Cardiac septum (tissue), 1 donor: ENCODE results near the gene COL18A1. TPM values are rescaled to one million over a fixed set of nuclear protein-coding genes. Genes with fewer than 3 reads are reported as not detected.

Source experiments
- DNase-seq: peaks from one replicate; pipeline ENCODE4 v3.0.0-alpha.2; 2020; ENCODE audit warnings: low spot score
- intact Hi-C: fragments of 100-400 bp; cut with DNase I; formaldehyde crosslinking; loops from one replicate; pipeline ENCODE4 v1.14.0; 2022
- total RNA-seq: library from RNA; stranded (reverse); fragmentation: NEBNext Ultra II Directional; extraction: Animal tissue kit (Norgen Biotek cat#: 25700); gene quantifications from one replicate; pipeline ENCODE4 v1.2.1, GENCODE V29; 2021
- donor health status: DM: no; HTN: no; CAD: no.

The COL18A1 gene
- total RNA-seq, 1 donor from 2014 or later: 77.0 TPM

DNA sequence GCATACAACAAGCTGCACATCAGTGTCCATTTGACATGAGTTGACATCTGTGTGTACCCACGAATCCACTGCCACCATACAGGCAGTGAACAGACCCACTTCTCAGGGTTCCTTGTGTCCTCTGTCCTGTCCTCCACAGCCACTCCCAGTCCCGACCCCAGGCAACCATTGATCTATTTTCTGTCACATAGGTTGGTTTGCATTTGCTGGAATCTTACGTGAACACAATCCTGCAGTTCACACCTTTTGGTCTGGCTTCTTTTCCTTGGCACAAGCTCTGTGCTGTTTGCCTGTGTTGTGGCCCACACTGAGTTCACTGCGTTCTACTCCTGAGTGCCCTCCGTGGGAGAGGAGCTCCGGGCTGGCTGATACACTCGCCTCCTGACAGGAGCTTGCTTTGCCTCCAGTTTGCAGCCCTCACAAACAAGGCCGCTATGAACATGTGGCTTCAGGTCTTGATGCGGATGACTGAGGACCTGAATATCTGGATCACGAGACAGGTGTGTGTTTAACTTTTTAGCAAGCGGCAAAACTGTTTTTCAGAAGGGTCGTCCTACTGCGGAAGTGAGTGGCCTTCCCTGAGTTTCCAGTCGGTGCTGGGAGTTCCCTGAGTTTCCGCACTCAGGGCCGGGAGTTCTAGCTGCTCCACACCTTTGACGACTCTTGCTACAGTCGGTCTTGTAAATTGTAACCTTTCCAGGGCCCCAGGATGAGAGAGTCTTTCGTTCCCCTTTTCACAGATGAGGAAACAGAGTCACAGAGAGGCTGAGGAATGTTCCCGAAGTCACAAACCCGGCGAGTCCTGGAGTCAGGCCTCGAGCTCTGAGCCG, 13.0 kb upstream of the COL18A1 start:
- DNase-seq: peak; percentile 39
- intact Hi-C loops: no loop called here

DNA sequence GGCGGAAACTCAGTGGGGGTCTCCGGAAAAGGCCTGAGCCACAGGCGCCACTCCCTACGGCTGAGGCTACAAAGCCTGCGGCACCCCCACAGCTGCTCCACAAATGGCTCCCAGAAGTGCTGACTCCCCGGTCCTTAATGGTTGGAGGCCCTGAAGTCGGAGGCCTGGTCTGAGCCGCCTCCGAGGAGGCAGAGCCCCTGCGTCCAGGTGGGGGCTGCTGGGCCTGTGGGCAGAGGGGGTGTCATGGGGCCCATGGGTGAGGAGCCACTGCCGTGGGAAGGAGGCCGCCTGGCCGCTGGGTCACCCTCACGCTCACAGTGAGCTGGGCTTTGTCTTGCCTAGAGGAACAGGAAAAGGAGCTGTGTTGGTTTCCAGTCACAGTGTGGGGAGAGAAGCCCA, 12.4 kb upstream of the COL18A1 start:
- intact Hi-C loops: no loop called here

GRCh38 chr21:45393021-45393420, 11.9 kb upstream of the COL18A1 start:
- intact Hi-C loops: no loop called here

More for the DNA sequence above, 12.4 kb upstream of the COL18A1 start:
- peak; percentile 47 for DNase-seq

DNA sequence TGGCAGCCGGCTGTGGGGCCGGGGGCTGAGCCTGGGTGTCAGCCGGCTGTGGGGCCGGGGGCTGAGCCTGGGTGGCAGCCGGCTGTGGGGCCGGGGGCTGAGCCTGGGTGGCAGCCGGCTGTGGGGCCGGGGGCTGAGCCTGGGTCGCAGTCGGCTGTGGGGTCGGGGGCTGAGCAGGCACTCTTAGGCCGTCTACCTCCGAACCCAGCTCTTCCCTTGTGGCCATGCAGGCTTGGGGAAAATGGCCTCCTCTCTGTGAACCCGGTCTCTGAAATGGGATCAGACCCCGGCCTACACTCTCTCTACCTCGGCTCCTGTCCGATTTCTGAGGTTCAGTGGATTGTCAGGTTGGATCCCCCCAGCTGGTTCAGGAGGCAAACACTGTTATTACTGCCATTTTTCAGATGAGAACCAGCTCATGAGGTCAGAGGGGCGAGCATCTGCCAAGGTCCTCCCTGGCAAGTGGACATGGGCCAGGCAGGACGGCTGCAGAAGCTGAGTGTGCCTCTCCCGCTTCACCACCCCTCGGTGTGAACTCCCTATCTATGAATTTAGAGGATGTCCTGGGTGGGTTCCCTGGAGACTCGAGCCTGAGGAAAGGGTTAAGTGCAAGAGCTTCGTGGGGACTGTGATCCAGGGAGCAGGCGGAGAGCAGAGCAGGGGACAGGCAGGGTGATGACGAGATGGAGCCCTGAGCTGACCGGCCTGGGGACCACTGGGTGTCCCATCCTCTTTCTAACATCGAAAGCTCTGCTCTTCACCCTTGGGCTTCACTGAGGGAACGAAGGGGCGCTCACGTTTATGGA, 10.9 kb upstream of the COL18A1 start:
- intact Hi-C loops: no loop called here
- DNase-seq: peak; percentile 69

More at GRCh38 chr21:45393021-45393420, 11.9 kb upstream of the COL18A1 start:
- DNase-seq: peak; percentile 46

DNA sequence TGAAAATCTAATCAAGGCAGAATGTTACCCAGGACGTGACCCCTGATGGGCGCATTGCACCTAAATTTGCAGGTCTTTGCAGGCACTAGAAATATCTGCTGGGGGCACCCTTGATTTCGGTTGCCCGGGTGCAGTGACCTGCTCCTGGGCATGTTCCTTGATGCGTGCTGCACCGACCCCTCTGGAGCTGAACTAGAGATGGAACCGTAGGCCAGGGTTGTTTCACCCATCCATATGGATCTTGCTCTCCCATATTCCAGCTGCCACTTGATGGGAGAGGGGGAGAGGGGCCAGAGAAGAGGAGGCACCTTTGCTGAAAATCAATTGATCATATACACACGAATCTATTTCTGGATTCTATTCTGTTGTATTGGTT, 8.4 kb upstream of the COL18A1 start:
- DNase-seq: no peak
- intact Hi-C loops: no loop called here

GRCh38 chr21:45397381-45397780, 7.6 kb upstream of the COL18A1 start:
- DNase-seq: no peak
- intact Hi-C loops: no loop called here

DNA sequence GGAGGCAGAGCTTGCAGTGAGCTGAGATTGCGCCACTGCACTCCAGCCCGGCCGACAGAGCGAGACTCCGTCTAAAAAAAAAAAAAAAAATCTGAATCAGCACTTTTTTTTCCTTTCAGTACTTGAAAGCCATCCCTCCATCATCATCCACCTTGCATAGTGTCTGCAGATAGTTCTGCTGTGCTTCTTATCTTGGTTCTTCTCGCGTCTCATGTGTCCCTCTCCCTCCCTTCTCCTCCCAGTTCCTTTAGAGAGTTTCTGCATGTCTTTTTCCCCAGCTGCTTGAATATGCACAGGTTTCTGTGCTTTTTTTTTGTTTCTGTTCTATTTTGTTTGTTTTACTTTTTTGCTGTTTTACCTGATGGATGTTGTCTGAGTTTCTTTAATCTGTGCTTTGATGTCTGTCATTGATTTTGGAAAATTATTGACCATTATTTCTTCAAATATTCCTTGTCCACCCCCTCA, 3.9 kb upstream of the COL18A1 start:
- intact Hi-C loops: no loop called here
- DNase-seq: no peak

DNA sequence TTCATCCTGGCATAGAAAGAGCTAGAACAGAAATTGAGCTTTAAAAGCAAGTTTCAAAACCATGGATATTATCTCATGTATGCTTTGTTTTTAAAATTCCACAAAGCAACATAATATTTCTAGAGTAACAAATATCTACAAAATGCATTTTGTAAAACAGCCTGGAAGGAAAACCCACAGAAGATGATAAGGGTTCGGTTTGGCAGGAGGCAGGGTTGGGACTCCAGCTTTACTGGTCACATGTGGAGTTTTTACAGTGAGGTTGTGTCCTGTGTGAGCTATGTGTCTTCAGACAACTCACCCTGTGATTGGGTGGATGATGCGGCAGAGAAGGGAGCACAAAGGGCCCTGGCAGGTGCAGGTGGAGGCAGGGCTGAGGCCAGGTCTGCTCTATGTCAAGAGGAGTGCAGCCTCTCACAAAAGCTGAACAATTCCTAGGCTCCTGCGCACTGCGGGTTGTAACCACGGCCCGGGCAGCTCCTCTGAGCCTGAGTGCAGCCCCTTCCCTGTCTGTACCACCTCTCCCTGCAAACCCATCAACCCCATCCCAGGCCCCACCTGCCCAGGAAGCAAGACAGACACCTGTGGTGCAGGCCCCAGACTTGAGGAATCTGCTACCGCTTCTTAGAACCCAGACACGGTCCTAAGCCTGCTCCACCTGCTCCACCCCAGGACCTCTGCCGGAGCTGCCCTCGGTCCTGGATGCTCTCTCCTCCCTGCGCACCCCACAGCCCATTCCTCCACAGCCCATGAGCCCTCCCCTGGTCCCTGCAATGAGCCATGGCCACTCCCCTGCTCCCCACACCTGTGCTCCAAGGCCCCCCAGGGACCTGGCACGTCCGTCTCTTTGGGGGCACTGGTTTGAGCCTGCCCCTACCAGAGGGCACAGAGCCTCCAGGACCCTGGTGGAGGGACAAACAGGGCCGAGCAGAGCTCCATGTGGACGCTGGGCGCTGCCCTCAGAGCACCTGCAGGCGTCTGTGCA, 2.8 kb upstream of the COL18A1 start:
- no peak for DNase-seq
- intact Hi-C loops: no loop called here

- intact Hi-C loops: no loop called here
- no peak for DNase-seq
These were observed 1.7 kb upstream of the COL18A1 start for GRCh38 chr21:45403133-45403824.

GRCh38 chr21:45403825-45404729, 888 bp upstream of the COL18A1 start:
- intact Hi-C loops: no loop called here

DNA sequence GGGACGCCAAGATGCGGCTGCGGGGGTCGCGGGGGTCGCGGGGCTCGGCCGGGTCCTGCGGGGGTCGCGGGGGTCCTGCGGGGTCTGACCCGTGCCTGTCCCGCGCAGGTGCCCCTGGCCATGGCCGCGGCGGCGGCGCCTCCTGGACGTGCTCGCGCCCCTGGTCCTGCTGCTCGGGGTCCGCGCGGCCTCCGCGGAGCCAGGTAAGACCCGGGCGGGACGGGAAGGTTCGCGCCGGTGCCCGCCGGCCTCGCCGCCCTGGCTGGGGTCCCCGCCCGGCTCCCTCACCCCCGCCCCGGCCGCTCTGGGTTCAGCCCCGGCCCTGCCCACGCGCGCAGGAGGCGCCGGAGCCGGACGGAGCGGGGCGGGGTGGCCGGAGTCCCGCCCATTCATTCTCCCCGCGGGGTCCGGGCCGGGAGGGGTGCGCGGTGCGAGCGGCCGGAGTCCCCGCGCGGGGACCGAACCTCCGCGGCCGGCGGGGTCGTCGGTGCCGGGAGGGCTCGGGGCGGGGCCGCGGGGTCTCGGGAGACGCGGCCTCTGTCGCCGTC, 380 bp downstream of the COL18A1 start:
- intact Hi-C loops: no loop called here
- no peak for DNase-seq

More at GRCh38 chr21:45403825-45404729, 888 bp upstream of the COL18A1 start:
- DNase-seq: no peak

DNA sequence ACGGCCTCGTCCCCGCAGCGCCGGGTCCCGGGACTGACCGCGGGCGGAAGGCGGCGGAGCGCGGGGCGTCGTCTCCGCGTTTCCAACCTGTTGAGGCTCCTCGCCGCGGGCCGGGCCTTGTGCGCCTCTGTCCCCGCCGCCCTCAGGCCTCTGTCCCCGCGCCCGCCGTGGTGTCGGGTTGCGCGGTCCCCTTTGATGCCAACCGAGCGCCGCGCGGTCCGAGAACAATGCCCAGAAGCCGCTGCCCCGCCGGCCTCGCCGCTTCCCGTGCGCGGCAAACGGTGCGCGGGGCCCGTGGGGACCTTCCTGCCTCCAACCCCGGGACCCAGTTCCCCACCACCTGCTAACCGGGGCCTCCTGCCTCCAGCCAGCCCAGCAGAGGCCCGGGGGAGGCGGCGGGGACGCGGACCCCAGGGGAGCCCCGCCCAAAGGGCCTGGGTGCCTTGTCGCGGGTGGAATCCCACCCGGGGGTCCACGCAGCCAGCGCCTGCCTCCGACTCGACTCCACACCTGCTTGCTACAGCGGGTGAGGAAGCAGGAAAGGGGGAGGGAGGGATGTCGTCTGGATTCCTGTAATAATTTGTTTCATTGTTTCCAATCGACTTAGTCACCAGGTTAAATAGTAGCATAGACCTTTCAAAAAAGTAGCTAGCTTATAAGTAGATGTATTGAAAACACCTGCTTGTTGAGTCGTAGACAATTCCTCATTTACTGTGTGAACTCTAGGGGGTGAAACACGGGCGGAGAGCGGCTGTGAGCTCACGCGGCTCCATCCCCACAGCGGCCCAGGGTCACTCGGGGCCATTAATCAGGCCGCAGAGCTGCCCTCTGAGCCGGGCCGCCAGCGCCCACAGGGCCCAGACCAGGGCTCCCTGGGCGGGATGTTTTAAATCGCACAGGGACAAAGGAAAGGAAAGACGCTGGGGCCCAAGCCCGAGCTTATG, 1.1 kb downstream of the COL18A1 start:
- intact Hi-C loops: no loop called here
- no peak for DNase-seq

DNA sequence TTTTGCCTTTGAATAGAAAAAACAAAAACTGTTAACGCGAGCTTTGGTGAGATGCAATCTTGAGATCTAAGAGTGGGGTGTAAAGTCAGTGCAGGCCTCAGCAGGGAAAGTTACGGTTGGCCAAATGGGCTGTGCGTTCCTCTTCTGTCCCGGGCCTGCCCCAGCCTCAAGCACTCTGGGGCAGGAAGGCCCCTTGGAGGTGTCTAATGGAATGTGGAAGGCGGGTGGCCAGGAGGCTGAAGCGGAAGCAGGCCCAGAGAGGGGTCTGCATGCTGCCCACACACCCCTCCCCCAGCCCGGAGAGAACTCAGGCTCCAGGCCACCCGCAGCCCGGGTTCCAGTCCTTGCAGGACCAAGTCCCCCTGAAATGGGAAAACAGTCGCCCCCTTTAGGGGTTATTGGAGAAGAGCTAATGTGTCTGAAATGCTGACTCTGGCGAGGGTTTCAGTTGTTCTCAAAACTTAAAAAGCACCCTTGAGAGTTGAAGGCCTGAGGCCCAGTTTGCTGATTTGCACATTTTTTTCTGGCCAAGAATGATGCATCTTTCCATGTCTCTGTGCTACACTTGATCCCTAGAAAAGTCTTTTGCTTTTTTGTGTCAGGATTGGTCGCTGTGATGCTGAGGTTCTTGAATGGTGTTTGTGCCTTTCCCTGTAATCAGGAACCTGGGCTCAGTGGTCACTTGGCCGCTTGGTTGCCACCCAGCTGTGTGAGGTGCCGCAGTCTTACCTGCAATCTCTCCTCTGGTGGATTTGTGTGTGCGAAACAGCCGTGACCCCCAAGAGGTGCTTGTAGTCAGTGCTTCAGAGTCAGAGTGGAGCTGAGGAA, 2.0 kb downstream of the COL18A1 start:
- DNase-seq: no peak
- intact Hi-C loops: no loop called here

- DNase-seq: no peak
- intact Hi-C loops: no loop called here
These were observed 2.8 kb downstream of the COL18A1 start for GRCh38 chr21:45407629-45408247.

DNA sequence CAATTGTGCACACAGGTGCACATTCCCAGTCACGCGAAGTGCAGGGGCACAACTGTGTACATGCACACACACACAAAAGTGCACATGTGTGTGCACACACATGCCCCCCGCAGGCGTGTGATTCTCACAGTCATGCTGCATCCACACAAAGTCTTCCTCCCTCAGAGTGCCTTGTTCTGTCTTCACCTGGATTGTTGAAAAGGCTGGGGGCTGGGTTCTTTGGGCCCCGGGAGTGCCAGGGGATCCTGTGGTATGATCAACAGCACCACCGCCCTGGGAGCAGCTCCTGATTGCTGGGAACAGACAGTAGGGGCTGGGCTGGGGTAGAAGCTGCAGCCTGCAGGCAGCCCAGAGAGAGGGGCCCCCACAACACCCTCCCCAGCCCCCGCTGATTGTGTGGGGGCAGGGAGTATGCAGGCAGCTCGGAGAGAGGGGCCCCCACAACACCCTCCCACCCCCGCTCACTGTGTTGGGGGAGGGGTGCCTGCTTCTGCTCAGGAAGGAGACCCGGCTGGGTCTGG, 3.4 kb downstream of the COL18A1 start:
- intact Hi-C loops: no loop called here

More for the DNA sequence above, 3.4 kb downstream of the COL18A1 start:
- no peak for DNase-seq
